Measurements from ENCODE around the gene LMBRD1.

LMBRD1 gene

DNA sequence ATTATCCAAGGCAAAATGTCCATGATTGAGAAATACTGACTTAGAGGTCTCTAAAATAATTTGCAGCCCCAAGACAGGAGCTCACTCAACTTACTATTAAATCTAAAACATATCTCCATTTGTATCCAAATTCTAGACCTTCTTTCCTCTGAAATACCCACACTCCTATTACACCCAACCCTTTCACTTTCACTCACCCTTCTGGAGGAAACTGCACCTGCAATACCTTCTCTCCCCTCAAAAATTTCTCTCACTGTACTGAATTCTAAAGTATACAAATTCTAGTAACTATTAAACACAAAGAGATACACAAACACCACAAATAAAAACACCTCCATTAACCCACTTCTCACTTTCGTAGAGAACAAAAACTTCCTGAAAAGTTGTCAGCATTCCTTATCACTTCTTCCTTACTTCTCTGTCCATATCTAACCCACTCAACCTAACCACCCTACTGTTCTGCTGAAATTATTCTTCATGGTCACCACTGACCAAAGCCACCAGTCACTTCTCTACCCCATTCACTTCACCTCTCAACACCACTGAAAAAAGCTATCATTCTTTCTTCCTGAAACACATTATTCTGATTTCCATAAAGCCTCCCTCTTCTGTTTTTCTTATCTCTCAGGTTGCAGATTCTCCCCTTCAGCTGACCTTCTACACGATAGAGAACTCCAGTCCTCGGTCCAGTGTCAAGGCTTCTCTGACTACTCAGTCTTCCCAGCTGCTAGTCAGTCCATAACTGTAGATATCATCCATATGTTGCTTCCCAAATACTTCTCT lies 12.0 kb downstream of the LMBRD1 start:
- H3K27ac ChIP-seq, result no peak overlapping the region
- TF ChIP-seq ZFX (IDR thresholded peaks at IDR 0.05), result no peak
- TF ChIP-seq, protein P1, sequence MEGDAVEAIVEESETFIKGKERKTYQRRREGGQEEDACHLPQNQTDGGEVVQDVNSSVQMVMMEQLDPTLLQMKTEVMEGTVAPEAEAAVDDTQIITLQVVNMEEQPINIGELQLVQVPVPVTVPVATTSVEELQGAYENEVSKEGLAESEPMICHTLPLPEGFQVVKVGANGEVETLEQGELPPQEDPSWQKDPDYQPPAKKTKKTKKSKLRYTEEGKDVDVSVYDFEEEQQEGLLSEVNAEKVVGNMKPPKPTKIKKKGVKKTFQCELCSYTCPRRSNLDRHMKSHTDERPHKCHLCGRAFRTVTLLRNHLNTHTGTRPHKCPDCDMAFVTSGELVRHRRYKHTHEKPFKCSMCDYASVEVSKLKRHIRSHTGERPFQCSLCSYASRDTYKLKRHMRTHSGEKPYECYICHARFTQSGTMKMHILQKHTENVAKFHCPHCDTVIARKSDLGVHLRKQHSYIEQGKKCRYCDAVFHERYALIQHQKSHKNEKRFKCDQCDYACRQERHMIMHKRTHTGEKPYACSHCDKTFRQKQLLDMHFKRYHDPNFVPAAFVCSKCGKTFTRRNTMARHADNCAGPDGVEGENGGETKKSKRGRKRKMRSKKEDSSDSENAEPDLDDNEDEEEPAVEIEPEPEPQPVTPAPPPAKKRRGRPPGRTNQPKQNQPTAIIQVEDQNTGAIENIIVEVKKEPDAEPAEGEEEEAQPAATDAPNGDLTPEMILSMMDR (conservative IDR thresholded peaks at IDR 0.05), result no peak

DNA sequence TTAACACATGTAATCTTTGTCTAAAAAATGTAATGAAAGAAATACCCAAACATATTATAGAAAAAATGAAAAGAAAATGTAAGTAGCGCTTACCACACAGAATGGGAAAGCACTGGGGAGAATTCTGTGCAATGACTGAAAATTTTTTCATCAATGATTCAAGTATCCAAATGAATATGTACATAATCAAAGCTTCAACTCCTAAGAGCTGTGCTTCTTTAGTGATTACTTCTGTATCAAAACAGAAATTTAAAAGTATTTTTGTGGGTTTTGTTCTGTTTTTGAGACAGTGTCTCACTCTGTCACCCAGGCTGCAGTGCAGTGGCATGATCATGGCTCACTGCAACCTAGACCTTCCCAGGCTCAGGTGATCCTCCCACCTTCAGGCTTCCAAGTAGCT lies 13.7 kb downstream of the LMBRD1 start:
- no peak overlapping the region for H3K27ac ChIP-seq
- TF ChIP-seq ZFX (IDR thresholded peaks at IDR 0.05), result no peak
- TF ChIP-seq, protein P1 (conservative IDR thresholded peaks at IDR 0.05), result no peak

DNA sequence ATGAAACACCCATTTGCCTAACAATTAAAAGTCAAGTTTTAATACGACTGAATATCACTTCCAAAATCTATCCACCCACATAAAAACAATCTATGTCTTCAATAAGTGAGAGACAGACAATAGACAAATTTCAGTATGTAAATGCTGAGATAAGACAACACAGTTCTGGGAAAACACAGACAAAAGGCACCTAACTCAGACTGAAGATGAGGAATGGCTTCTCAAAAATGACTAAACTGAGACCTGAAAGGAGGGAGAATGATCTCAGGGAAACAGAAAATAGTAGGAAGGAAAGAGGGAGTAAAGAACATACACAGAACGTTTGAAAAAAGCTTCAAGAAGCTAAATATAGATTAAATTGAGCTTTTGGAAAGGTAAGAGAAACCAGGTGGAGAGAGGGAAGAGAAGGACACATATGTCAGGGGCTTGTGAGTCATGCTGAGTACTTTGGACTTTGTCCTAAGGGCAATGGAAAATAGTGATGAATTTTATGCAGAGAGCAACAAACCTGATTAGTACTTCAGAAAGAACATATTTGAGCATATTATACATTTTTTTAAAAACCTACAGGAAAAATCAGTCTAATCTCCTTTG lies 16.1 kb downstream of the LMBRD1 start:
- TF ChIP-seq, protein P1 (conservative IDR thresholded peaks at IDR 0.05), result no peak
- no peak for TF ChIP-seq ZFX (IDR thresholded peaks at IDR 0.05)
- H3K27ac ChIP-seq, result no peak overlapping the region

DNA sequence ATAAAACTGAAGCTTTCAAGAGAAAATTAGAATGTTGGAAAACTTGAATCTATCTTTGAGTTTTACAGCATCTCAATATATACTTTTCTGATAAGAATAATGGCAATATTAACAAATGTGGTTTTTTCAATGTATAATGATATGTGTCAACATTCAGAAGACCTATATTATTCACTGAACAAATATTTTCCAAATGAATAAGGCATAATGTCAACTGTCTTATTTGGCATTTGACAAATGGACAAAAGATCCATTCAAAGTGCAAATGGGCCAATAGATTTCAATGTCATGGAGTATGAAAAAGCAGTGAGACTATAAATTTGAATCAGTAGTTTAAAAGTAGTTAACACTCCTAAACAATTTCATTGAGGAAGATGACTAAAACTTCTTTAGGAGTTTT lies 20.9 kb downstream of the LMBRD1 start:
- no peak overlapping the region for H3K27ac ChIP-seq
- TF ChIP-seq ZFX (IDR thresholded peaks at IDR 0.05), result no peak
- TF ChIP-seq, protein P1 (conservative IDR thresholded peaks at IDR 0.05), result no peak

DNA sequence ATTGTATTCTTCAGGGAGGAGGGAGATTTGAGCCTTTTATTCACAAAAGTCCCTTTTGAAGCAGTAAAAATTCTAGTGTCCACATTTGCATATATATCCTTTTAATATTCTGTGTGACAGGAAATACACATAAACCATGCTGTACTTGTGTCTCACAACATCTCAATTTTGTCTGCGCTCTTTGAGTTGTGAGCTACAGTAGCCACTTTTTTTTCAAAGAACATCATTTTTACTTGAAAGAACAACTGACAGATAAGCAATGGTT lies 21.3 kb downstream of the LMBRD1 start:
- H3K27ac ChIP-seq, result no peak overlapping the region

DNA sequence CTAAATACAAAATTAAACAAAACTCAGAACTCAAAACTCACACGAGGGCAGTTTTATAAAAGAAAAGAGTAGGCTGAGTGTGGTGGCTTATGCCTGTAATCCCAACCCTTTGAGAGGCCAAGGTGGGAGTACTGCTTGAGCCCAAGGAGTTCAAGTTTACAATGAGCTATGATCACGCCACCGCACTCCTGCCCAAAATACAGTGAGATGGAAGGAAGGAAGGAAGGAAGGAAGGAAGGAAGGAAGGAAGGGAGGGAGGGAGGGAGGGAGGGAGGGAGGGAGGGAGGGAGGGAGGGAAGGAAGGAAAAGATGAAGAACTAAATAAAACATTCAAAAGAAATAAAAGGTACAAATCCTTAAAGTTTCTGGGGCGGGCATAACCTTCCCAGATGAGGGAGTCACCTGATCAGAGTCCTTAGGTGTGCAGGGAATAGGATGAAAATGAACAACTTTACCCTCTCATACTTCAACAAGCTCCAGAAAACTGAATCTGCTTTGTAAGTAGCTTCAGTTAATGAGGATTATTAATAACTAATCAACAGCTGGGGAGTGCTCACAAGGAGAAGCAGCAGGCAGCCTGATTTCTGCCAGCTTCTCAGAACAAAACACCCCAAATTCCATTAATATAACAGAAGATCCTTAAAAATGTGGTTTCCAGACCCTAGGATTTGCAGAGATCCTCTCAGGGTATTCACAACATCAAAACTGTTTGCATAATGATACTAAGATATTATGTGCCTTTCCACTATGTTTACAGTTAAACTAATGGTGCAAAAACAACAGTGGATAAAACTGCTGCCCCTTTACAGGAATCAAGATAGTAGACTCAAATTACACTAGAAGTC lies 21.8 kb downstream of the LMBRD1 start:
- H3K27ac ChIP-seq, result no peak overlapping the region
- TF ChIP-seq, protein P1 (conservative IDR thresholded peaks at IDR 0.05), result no peak
- TF ChIP-seq ZFX (IDR thresholded peaks at IDR 0.05), result no peak

More for the DNA sequence above, 21.3 kb downstream of the LMBRD1 start:
- TF ChIP-seq, protein P1 (conservative IDR thresholded peaks at IDR 0.05), result no peak
- TF ChIP-seq ZFX (IDR thresholded peaks at IDR 0.05), result no peak

All from C4-2B (cell line).